Activated T-cell treated with anti-CD3 and anti-CD28 coated beads for 48 hours (primary cell): ENCODE data around the gene HSPB1.
A peak's percentile ranks its signal among the peaks of the same experiment; 100 is the strongest.
"Not testable (repeated sequence)": the region's sequence is repeated elsewhere in the genome, so short reads cannot be mapped to it uniquely, and the experiment has no call there.

ENCODE experiments used
- DNase-seq: peaks from one replicate; pipeline ENCODE4 v3.0.0-alpha.2; 2020; ENCODE audit warnings: low read depth

The HSPB1 gene

DNA sequence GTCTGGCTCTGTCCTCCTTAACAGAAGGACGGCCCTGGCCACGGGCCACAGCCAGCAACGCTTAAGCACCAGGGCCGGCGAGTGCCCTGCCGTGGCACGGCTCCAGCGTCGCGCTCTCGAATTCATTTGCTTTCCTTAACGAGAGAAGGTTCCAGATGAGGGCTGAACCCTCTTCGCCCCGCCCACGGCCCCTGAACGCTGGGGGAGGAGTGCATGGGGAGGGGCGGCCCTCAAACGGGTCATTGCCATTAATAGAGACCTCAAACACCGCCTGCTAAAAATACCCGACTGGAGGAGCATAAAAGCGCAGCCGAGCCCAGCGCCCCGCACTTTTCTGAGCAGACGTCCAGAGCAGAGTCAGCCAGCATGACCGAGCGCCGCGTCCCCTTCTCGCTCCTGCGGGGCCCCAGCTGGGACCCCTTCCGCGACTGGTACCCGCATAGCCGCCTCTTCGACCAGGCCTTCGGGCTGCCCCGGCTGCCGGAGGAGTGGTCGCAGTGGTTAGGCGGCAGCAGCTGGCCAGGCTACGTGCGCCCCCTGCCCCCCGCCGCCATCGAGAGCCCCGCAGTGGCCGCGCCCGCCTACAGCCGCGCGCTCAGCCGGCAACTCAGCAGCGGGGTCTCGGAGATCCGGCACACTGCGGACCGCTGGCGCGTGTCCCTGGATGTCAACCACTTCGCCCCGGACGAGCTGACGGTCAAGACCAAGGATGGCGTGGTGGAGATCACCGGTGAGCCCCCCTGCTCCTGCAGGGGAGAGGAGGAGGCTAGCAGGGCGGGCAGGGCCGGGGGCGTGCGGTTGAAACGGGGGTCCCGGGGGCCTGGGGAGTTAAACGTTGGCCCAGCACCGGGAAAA, at the start of gene HSPB1:
Gene HSPB1 (plus strand): TSS at position 327 of the 855 bp plus-strand sequence. CDS start 40 bp downstream, at position 367.
- no peak for DNase-seq

DNA sequence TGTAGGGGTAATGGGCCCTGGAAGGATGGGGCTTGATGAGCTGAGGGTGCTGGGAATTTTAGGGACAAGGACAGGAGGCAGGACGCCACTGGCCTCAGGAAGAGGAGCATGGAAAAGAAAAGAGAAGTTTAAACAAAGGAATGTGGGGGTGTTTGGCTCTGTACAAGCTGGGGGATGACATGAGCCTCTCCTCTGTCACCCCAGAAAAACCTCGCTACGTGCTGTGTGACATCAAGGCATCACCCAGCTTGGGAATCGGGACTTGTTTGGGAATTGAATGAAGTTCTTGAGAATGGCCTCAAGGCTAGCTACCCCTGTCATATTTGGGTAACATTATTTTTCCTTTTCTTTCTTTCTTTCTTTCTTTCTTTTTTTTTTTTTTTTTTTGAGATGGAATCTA, 47.7 kb upstream of the HSPB1 start:
- DNase-seq, result no peak

DNA sequence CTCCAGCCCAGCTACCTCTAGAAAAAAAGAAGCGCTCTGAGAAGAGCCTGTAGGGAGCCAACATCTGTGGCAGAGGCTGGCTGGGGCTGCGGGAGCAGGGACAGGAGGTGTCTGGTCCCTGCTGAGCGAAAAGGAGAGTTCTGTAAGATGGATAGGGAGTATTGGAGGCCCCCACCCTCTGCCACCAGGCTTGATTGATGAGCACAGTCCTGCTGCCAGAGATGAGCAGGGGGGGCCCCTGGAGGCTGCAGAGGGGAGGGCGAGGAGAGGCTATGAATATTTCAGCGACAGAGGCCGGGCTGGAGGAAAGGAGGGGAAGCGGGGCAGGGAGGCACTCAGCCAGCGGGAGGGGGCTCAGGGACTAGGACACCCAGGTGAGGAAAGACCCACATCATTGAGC, 44.5 kb upstream of the HSPB1 start:
- no peak for DNase-seq

DNA sequence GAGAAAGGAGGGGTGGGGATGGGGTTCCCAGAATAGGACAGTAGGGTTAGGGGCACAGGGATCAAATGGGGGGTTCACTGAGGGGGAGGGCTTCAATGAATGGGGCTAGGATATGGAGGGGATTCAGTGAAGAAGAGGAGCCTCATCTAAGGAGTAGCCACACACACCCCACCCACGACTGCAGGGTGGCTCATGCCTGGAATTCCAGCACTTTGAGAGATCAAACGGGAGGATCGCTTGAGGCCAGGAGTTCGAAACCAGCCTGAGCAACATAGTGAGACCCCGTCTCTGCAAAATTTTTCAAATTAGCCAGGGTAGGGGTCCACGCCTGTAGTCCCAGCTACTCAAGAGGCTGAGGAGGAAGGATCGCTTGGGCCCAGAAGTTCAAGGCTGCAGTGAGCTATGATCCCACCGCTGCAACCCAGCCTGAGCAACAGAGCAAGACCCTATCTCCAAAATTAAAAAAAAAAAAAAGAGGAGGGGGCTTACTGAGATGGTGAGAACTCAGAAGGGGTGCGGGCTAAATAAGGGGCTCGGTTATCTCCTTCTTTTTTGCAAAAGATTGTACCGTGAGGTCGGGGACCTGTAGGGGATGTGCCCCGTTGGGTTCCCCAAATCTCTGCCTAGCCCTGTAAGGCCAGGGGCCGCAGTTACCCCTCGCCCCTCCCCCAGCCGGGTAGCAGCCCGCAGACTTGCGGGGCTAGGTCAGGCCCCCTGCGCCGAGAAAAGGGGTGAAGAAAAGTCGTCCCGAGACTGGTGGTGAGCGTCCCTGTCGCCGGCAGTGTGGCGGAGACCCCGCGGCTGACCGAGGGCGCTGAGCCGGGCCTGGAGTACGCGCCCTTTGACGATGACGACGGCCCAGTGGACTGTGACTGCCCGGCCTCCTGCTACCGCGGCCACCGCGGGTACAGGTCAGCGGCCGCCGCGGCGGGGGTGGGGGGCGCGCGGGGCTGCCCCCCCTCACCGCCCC, 43.1 kb upstream of the HSPB1 start:
- no peak for DNase-seq

DNA sequence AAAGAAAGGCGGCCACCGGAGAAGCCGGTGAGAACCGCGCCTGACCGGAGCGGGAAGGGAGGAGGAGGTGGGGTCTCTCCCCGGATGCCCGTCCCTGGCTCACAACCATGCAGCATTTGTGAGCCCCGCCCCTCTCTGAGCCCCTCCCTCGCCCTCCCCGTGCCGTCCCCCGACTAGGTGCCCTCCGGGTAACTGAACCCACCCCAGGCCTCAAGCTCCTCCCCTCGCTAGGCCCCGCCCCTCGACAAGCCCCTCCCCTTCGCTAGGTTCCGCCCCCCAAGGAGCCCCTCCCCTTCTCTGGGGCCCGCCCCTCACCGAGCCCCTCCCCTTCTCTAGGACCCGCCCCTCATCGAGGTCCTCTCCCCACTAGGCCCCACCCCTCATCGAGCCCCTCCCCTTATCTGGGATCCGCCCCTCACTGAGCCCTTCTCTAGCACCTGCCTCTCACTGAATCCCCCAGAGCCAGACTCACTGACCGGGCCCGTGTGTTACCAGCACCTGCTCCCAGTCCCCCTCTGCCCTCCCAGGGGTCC, 42.2 kb upstream of the HSPB1 start:
- peak; percentile 39 for DNase-seq

DNA sequence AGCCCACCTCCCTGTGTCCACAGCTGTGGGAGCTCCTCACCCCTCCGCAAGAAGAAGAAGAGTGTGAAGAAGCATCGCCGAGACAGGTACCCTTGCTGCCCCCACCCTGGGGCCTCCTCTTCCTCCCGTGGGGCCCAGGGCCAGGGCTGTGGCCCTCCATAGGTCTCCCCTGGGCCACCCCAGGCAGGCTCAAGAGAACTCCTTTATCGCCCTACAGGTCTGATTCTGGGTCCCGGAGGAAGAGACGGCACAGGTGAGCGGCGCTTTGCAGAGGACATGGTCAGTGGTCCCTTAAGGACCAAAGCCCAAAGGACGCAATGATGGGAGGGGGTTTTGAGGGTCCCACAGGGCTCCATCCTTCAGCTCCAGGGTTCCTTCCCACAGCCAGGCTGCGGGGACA, 41.1 kb upstream of the HSPB1 start:
- no peak for DNase-seq

DNA sequence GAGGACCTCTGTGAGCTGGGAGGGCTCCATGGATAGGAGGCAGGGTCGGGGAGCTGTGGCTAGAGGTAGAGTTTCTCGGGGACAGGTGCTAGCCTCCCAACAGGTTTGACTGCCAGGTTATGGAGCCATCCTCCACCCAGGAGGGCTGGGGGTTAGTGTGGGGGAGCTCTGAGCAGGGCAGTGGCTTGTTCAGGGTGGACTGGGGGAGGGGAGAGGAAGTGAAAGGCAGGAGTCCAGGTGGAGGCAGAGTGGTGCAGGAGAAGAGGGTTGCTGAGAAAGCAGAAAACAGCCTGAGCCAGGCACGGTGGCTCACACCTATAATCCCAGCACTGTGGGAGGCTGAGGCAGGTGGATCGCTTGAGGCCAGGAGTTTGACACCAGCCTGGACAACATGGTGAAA, 40.5 kb upstream of the HSPB1 start:
- DNase-seq, result no peak

DNA sequence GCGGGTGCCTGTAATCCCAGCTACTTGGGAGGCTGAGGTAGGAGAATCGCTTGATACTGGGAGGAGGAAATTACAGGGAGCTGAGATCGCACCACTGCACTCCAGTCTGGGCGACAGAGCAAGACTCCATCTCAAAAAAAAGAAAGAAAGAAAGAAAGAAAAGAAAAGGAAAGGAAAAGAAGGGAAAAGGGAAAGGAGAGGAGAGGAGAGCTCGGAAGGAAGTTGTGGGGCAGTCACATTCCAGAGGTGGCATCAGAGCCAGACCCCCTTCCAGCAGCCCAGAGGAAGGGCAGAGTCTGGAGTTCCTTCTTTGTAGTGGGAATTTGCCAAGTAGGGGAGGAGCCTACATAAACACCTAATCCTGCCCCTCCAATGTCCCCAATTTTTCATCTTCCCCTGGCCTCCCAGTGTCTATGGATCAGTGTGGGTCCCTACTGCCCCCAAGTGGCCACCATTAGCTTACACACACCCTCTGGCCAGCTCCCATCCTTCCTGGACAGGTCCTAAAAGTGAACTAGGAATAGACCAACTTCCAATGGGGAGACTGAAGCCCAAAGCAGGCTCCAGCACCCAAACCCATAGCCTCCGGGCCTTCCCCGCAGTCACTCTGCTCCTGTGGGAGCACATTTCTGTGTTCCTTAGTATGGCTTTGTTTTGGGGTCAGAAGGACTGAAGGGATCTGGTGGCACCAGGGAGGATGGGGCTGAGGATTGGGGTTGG, 39.6 kb upstream of the HSPB1 start:
- peak; percentile 25 for DNase-seq

DNA sequence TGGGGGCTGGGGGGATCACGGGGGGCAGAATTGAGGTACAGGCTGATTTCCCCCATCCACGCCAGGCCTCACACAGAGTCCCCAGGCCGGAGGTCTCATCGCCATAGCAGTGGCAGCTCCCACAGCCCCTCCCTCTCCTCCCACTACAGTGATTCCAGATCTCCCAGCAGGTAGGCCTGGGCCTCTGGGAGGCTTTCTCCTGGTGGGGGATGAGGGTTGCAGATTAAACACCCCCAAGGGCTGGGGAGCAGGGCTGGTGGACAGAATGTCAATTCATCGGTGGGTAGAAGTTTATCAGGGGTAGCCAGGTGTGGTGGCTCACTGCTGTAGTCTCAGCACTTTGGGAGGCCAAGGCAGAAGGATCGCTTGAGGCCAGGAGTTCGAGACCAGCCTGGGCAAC, 37.2 kb upstream of the HSPB1 start:
- no peak for DNase-seq

DNA sequence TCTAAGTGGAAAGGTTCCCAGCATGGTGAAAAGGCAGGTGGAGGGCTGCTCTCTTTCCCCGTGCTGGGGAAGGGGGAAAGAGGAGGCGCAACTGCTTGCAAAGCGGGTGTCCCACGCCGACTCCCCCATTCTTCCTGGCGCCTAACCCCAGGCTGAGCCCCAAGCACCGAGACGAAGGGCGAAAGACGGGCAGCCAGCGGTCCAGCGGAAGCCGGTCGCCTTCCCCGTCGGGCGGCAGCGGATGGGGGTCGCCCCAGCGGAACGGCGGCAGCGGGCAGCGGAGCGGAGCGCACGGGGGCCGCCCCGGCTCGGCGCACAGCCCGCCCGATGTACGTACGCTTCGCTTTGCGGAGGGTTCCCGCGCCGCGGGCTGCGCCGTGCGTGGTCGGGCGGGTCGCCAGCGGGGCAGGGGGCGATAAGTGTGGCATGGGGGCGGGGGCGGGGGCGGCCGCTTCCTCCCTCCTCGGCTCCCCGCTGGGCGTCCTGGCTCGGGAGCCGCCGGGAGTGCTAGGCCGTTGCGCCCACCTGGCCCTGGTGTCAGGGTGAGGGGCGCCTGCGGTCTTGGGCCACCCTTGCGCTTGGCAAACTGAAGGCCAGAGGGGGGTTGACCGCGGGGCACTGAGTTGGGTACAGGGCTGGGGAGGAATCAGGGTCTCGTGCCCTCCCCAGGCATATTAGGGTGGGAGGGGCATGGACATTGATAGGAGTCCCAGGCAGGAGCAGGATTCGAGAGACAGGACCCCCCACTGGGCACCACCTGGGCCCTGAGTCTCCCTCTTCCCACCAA, 35.2 kb upstream of the HSPB1 start:
- DNase-seq, result no peak

DNA sequence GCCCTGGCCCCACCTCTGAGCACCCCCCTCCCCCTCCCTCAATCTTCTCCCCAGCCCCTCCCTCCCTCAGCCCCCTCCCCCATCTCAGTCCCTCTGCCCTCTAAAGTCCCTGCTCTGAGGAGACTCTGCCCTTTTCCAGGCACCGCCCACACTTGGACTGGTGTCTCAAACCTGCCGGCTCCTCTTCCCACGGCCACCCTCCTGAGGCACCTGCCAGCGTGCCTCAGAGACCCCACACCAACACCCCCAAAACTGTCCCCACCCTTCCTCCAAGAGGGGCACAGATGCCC, 34.6 kb upstream of the HSPB1 start:
- DNase-seq, result no peak

DNA sequence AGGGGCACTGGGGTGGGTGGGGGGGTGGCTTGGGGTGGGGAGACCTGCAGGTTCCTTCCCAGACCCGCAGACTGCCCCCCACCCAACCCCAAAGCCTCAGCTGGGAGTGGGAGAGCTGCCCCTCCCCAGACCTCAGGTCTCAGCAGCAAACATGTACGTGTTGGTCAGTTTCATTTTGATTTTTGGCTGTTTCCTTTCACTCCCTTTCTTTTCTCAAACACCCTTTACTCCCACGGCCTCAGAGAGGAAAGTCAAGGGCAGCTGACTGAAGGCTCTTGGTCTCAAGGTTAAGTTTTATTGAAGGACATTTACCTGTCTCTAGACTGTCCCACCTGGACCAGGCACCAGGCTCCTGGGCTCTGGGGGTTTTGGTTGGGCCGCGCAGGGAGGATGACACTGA, 34.1 kb upstream of the HSPB1 start:
- DNase-seq, result no peak

DNA sequence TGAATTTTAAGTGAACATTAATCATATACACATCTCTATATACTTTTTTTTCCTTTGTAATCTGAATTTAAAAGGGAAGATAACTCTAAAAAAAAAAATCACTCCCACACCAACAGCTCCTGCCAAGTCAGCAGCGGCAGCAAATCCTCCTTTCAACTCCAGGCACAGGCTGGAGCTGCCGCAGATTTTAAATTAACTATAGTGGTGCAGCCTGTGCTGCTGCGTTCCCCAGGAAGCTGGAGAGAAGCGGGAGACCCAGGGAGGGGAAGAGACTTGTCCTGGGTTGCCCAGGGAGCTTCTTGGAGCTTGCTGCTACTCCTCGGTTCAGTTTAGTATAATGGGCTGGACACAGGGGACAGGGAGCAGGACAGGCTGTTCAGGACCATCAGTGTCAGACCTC, 32.6 kb upstream of the HSPB1 start:
- no peak for DNase-seq

DNA sequence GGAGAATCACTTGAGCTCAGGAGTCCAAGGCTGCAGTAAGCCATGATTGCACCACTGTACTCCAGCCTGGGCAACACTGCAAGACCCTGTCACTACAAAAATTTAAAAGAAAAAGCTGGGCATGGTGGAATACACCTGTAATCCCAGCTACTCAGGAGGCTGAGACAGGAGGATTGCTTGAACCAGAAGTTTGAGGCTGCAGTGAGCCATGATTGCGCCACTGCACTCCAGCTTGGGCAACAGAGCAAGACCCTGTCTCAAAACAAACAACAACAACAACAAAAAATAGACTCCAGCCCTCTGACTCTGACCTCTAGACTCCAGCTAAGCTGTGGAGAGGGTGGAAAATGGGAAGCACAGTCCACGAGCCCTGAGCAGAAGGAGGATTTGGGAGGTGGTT, 31.1 kb upstream of the HSPB1 start:
- not testable (repeated sequence) for DNase-seq

DNA sequence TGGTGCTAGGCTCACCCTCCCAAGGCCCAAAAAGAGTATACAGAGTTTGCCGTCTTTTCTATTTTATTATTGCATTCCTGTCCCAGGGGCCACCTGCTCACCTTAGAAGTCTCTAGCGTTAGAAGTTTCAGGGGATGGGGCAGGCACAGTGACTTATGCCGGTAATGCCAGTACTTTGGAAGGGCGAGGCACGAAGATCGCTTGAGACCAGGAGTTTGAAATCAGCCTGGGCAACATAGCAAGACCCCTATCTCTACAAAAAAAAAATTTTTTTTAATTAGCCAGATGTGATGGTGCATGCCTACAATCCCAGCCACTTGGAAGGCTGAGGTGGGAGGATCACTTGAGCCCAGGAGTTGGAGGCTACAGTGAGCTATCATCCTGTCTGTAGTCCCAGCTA, 30.3 kb upstream of the HSPB1 start:
- no peak for DNase-seq

DNA sequence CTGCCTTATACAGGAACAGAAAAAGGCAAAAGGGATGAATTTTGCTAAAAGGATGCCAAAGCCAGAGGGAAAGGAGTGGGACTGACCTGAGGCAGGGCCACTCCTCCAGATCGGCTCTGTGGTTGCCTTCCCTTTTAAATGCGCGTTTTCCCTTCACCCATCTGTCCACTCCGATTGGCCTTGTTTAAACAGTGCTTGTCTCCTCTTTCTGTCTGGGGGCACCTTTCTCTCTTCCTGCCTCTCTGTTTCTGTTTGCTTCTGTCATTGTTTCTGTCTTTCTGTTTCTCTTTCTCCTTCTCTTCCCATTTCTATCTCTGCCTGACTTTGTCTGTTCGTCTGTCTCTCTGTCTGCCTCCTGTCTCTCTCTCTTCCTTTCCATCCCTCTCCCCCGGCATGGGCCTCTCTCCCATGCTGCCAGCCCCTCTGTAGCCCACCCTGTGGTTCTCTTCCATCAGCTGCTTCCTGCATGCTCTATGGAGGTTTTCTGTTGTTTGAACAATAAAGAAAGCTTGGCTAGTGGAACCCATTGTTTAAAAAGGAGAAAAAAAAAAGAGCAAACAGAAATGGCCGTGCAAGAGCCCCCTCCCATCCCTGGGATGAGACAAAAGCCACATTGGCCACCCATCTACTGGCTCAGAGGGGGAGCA, 29.5 kb upstream of the HSPB1 start:
- no peak for DNase-seq

DNA sequence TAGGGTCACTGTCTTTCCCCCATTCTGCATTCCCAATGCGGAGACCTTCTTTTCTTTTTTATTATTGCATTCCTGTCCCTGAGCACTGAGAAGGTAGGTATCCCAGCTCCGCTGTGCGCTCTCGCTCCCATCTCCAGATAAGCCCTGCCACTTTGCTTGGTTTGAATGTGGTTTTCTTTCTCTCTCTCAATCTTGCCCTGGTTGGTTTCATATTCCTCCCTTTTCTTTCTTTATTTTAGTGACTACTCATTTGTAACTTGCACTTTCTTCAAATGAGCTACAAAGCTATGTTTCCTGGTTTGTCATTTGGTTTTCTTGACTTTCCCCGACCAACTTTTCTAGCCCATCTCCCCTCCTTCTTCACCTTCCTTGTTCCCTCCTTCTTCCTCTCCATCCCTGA, 29.0 kb upstream of the HSPB1 start:
- DNase-seq, result no peak

DNA sequence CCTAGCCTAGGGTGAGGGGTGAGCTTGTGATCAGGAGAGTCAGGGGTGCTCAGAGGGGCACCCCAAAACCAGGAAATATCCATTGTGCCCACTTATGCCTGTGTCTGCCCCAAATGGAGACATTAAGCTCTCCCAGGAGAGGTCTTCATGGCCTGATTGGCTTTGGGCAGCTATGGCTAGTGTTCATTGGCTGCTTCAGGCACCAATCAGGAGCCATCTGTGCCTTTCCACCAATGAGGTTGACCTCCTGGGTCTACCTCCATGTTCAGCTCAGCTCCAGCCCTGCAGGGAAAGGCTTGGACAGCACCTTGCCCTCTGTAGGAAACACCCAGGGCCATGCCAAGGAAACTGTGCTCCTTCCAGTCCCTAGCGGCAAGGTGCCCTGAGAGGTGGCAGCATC, 23.9 kb upstream of the HSPB1 start:
- no peak for DNase-seq

DNA sequence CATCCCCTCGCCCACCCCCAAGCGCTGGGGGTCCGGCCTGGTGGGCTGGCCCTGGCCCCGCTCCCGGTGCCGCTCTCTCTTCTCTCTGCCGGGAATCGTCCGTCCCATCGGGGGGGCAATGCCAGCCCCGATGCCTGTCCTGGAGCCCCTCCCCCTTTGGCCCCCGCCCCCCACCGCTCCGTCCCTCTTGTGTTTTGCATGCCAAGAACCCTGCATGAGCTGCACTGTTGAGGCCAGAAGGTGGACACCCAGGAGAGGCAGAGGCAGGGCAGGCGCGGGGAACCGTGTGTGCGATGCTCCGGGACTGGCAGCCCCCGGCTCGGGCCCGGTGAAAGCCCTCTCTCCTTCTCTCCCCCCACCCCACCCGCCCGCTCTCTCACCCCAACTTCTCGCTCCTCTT, 22.1 kb upstream of the HSPB1 start:
- no peak for DNase-seq

DNA sequence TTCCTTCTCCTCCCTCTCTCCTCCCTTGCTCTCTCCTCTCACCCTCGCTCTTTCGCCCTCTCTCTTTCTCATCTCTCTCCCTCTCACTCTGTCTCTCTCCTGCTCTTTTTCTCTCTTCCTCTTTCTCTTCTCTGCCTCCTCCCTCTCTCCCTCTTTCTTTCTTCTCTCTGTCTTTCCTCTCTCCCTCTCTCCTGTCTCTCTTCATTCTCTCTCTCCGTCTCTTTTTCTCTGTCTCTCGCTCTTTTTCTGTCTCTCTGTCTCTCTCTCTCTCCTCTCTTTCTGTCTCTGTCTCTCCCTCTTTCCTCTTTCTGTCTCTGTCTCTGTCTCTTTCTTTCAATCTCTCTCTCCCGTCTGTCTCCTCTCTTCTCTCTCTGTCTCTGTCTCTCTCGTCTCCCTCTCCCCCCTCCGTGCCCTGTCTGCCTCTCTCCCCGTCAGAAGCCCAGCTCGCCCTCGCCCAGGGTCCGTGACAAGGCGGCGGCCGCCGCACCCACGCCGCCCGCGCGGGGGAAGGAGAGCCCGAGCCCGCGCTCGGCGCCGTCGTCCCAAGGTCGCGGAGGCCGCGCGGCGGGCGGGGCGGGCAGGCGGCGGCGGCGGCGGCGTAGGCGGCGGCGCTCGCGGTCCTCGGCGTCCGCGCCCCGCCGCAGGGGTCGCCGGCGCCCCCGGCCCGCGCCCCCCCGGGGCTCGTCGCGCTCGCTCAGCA, 21.3 kb upstream of the HSPB1 start:
- DNase-seq, result no peak
